NCI-H2171 (cell line): Measurements from ENCODE around the gene FIGLA.

Experiments used
- DNase-seq: peaks from one replicate; lab custom pipeline; 2025; lab: John Stamatoyannopoulos, UW

Gene FIGLA, protein sequence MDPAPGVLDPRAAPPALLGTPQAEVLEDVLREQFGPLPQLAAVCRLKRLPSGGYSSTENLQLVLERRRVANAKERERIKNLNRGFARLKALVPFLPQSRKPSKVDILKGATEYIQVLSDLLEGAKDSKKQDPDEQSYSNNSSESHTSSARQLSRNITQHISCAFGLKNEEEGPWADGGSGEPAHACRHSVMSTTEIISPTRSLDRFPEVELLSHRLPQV

DNA sequence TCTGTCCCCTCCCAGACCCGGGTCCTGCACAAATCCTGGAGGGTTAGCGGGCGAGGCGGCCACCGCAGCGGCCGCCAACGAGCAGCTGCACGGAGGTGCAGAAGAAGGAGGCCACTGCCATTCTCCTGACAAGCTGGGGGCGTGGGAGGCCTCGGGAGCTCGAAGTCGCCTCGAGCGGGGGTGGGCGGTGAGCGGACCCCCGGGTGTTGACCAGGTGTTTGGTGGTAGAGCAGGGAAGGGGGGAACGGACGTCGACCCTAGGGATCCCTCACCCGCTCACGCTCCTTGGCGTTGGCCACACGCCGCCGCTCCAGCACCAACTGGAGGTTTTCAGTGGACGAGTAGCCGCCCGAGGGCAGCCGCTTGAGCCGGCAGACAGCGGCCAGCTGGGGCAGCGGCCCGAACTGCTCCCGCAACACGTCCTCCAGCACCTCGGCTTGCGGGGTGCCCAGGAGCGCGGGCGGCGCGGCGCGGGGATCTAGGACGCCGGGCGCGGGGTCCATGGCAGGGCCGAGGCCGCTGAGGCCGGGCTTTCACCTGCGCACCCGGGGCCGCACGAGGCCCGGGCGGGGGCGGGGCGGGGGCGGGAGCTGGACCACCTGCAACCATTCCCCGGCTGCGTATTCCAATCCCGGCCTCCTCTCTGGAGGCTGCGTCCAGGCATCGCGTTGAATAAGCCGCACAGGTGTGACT lies at the start of gene FIGLA:
FIGLA (minus strand) TSS at position 508 of the 693 bp plus-strand sequence; CDS start at position 503, 5 bp downstream.
- no peak for DNase-seq

DNA sequence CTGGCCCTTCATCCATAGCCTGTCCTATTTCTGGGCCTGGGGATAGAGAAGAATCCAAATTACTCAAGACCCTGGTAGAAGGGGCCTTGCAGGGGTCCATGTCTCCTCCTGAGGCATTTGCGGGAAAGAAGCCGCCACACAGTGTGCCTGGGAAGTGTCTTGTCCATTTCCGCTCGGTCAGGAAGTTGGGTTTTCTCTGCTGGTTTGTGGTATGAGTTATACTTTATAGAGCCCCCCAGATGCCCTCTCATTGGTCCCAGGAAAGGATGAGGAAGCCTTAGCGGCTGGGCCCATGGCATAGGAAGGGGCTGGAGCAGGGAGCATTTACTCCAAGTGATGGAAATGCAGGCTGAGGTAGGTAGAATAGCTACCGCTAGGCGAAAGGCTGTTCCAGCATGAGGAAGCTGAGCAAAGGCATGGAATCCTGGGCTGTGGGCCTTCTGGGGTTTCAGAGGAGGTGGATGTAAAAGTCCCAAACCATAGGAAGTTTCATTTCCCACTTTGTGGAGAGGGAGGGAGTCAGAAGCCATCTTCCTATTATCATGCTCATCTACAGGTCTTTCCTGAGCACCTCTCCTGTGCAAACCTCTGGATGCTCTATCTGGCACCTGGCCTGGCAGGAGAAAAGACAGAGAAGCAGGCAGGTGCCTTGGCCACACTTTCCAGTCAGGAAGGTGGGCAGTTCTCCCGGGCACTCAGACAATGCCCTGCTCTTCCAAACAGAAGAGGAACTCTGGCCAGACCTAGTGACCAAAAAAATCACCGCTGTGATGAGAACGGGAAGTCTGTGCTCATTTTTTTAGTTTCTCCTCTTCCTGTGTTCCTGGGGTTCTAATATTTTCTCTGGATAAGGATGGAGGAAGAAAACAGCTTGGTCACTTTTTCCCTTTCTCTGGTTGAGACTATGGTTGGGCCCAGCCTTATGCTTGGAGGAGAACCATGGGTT lies 47.8 kb upstream of the FIGLA start:
- DNase-seq = no peak

DNA sequence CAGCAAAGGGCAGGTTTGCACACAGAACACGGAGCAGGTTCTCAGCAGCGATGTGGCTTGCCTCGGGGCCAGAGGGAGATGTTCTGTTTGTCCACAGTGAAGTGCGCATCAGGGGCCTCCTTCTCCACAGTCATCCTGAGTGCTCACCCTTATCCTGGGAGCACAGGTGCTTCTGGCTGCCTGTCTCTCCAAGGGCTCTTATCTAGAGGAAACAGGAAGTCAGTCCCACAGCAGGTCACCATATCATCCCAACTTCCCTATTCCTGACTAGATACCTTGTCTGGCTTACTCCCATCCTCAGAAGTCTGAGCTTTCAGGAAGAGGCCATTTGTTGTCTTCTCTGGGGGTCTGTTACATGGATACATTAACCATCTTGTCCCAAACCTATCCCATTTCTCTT lies 45.2 kb upstream of the FIGLA start, which contains the start of gene CD207:
CD207 (minus strand) TSS at position 174 of the 400 bp plus-strand sequence; CDS start at position 134, 40 bp downstream.
- DNase-seq = no peak

DNA sequence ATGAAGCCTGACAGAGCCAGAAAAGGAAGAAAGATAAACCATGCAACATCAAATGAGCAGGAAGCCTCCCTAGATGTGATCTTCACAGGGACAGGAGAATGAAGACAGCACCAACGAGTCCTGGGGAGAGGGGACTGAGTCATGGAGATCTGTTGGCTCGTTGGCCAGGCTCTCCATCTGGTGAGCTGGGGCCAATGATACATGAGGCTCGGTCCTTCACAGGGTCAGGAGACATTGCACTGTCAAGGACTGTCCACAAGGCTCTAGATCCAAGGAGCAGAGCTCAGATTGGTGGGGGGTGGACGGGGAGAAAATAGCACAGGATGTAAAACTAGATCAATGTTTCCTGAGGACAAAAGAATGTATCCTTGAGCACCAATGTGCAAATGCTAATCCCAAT lies 44.4 kb upstream of the FIGLA start:
- no peak for DNase-seq

DNA sequence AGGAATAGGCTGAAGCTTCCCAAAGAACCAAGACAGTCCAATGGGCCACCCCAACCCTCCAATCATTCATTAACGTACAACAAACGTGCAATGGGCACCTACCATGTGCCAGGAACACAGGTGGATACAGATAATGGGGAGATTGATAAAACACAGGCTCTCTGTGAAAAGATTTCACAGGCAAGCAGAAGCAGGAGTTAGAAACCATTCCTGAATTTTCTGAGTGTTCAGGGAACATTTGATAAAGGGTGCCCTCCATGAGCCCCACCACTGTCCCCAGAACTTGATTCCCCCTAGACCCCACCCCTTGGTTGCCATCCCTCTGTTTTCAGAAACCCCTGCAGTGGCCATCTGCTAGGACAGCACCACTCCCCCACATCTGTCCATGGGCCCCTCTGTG lies 43.7 kb upstream of the FIGLA start:
- no peak for DNase-seq

DNA sequence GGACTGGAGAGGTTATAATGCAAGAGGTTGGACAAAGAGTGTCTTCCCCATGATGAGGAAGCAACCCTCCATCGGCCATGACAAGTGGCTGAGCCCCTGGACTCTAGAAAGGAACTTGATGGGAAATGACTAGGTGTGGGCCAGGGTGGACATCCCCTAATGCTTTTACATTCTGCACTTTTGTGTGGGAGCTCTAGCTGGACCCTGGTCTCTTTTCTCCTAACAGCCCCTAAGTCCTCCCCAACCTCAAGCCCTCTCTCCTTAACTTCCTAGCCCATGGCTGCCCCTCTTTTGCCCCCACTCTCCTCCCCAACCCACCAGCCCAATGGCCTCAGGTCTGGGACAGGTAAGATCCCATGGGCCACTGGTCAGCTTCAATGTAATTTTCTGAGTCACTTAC lies 42.8 kb upstream of the FIGLA start:
- no peak for DNase-seq

DNA sequence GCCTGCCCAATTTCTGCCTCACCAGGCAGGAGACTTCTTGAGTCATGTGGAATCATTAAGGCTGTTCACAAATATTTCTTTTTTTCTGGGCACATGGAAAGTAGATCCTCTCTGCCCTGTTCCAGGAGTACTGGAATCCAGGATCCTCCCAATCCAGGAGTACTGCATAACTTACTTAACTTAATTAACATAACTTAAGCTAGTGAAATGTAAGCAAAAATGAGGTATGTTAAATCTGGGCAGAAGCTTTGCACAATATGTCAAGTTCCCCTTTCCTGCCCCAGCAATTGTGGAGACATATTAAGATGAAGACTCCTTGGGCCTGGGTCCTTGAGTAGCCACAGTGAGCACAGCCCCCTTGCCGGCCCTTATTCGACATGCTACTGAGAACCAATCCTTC lies 41.9 kb upstream of the FIGLA start:
- DNase-seq = no peak

DNA sequence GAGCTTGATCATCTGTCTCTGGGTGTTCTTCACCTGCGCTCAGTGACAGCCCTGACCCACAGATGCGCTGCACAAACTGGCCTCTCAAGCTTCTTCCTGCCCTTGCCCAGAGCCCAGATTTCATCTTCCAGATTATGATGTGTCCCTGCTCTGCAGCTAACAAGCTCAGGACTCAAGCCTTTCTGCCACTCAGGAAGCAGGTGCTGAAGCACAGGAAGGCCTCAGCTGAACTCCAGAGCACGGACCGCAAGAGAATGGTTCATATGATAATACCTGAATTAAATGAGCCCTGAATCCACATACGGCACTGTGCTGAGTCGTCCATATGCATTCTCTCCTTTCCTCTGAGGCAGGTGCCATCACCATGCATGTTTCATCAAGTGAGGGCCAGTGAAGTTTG lies 41.4 kb upstream of the FIGLA start:
- DNase-seq = no peak

DNA sequence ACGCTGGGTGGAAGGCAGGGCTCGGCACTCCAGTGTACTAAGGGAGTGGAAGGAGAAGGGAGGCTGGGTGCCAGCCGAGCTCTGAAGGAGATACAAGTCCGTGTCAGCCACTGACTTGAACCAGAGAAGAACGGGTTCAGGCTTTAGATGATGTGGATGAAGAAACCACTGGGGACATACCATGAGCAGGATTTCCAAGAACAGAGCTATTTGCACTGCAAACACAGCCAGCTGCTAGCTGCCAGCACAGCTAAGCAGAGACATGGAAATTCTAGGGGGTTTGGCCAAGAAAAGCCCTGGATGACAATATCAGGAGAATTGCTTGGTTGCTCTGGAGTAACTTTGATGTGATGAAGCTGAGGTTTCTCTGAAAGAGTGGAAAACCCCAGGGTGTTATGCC lies 39.9 kb upstream of the FIGLA start:
- no peak for DNase-seq

DNA sequence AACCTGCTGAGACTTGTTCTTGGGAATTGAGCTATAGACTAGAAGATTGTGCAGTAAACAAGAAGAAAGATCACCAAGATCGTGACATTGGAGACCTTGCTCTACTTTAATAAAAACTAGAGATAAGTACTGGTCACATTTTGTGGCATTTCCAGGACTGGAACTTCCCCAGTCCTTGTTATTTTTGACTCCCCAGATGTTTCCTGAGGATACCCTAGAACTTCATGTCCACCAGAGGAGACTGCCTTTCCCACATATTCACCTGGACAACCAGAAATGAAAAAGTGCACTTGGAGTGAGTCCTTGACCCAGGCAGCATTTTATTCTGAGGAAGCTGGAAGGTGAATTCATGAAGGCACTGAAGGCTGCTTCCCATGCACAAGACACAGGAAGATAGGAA lies 39.5 kb upstream of the FIGLA start:
- DNase-seq = no peak

DNA sequence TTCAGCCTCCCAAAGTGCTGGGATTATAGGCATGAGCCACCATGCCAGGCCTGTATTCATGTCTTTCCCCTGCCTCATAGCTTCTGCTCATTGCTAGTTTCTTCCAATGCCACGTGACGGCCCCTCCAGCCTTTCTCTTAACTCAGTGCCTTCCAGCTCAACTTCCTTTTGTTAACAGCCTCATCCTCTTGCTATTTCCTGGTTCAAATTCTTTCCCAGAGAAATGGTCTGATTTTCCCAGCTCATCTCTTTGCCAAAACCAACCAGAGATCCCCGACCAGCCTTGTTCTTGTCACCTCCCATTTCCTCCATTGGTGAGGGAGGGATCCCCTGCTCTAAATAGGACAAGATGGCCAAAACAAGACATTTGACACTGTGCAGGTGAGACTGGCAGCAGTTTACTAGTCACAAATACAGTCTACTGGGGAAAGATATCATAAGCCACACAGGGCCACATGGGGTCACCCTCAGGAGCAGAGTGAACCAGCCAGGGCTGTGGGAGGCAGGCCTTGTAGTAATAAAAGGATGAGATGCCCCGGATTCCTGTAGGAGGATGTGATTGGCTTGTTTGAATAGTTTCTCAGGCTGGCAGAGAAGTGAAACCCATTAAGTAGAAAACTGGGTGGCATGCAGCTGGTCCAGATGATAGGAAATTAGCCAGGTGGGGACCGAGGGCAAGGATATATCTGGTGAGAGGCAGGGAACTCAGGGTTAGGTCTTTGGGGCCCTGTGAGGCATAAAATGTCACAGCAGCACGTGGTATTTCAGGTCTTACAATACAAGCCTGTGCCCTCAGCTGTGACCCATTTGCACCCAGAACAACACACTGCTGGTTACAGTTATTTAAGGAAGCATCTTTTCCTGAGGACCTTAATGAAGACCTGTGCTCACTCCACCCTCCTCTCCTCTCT lies 38.7 kb upstream of the FIGLA start:
- DNase-seq = no peak

DNA sequence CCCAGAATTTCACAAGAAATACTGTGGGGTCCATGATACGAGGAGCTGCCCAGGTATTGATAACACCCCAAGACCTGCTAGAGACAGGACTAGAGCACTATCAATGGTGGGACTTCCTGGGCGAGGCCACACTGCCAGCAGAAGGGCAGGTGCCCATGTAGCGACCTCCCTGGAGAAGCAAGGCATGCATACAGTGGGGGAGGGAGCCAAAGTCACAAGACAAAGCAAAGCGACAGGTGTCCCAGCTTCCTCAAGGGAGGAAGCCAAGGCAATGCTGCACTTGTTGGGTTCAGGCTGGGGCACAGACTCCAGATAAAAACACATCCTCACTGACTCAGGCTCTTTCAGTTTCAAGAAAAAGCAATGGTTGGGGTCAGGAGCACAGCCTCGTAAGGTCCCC lies 37.7 kb upstream of the FIGLA start:
- DNase-seq = no peak

DNA sequence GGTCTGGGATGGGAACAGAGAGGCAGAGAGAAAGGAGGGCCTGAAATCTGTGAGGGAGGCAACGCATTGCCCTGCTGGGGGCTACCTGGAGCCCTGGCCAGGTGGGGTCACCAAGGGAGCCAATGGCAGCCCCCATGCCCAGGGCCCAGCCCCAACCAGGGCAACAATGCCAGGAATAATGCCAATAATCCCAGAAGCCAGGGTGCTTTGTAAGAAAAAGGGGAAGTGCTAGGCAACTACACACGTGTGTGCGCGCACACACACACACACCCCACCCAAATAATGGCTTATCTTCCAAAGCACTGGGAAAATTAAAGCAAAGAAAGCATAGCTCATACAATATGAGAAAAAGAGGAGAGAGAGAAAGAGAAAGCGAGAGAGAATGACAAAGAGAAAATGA lies 36.9 kb upstream of the FIGLA start:
- DNase-seq = no peak

DNA sequence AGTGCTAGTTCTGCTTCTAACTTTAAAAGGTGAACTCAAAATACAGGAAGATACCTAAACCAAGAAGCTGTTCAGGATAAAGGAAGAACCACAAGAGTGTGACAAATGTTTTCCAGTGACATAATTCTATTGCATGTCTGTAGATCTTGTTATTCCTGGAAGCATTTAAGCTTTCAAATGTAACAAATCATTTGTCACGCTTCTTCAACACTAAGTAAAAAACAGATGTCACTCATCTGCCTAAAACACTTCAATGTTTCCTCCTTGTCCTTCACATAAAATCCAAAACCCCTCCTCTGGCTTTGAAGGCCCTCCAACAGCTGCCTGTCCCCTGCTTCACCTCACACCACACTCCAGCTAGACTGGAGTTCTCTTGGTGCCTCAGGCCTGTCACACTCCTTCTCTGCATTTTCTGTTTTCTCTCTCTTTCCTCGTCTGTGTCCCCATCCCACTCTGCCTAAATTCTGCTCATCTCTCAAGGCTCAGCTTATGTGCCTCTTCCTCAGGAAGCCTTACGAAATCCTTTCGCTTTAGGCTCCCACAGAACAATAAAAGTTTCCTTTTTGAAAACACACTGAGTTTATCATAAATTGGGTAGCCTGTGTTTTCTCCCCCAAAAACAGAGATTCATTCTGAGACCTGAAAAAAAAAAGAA lies 36.4 kb upstream of the FIGLA start:
- DNase-seq = no peak

DNA sequence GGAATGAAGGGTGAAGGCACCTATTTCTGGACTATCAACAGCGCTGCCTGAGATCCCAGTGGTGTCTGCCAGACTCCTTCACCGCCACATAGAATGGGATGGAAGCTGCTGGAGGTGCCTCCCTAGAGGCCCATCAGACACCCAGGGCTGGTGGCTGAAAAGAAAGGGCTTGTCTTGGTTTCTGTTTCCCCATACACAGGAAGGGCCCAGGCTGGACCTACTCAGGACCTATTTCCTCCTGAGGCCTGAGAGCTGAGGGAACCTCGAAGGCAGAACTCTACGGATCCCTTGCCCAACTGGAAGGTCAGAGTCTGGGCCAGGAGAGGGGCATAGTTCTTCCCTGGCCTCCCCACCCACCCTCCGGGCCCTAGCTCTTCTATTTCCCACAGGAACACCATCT lies 32.8 kb upstream of the FIGLA start:
- DNase-seq = no peak

DNA sequence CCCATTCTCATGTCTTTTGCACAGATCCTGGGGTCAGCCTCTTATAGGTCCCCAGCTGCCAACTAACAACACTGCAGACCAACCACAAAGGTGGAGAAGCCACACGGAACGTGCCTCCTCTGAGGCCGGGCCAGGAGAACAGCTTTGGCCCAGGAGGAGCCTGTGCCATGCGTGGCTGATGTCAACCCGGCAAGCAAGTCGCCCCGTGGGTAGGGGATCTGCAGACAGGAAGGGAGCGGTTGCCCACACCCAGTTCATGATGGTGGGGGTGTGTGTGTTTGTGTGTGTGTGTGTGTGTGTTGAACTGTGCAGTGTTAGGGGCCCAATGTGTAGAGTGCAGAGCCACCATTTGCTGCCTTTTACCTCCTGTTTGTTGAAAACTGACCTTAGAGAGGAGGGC lies 32.4 kb upstream of the FIGLA start:
- no peak for DNase-seq

DNA sequence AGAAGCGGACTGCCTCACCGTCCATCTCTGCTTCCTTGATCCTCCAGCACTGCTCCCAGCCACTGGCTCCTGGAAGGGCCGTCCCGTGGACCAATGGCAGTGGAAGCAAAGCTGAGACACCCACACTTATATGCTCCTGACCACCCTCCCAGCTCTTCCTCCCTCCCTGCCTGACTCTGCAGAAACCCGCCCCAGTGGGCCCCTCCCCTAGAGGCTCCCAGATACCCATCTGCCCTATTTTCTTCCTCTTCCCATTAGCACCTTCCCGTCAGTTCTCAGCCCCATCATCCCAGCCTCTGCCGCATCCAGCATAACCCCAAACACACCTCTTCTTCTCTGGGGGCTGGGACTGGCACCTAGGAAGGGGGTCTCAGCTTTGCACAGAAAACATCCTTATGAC lies 30.1 kb upstream of the FIGLA start, which contains the start of gene CLEC4F:
CLEC4F (minus strand) TSS at position 101 of the 400 bp plus-strand sequence; CDS start at position 25, 76 bp downstream.
- no peak for DNase-seq

DNA sequence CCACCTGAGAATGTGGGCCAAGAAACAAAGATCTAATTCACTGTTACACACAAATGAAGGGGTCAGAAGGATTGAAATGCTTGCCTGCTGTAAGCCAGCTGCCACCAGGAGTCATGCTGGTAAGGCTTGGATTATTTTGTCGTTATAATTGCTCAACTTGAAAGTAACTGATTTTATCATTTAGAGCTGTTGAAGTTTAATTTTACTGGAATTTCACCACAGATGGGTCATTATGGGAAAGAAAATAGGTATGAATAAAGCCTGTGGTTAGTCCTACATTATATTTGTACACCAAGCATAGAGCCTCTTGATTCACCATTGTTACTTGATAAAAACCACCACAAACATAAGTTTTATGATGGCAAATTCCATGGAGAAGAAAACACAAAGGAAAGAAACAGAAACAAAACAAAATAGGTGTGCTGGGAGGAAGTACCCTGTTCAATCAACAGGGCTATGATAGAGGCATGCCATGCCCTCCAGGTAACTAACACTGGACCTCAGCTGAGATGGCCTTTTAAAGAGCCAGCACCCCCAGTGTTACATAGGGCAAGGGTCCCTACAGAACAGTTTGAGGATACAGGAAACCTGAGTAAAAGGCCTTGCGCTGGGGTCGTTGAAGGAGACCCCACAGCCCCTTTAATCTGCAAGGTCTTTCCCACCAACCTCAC lies 27.0 kb upstream of the FIGLA start:
- no peak for DNase-seq

DNA sequence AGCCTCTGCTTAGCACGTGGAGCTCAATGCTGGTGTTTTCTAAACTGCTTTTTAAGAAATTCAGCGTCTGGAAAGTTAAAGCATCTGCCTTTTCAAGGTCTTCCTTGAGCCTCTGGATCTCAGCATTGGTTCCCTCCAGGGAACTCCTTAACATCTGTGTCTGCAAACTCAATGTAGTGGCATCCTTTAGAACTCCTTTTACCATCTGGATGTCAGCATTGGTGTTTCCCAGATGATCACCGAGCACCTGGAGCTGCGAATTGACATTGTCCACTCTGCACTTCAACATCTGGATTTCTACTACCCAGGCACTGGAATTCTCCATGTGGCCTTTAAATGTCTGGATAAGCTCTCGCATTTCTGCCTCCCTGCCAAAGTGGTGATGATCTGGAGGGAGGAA lies 26.3 kb upstream of the FIGLA start:
- DNase-seq = no peak
